H1 (cell line): ENCODE data around the gene TTLL9. TPM values are rescaled to one million over a fixed set of nuclear protein-coding genes. Genes with fewer than 3 reads are reported as not detected.

Source experiments
- BACH1 ChIP-seq: IDR thresholded peaks from 2 replicates; pipeline ENCODE4 v1.6.1; 2012; ENCODE audit warnings: low read length, improper control_type of control experiment
- CBX5 ChIP-seq: fragments of 300-800, 300-1000 bp; sonication (generic); IDR thresholded peaks from 2 replicates; pipeline ENCODE4 v1.7.1; 2016; ENCODE audit warnings: antibody characterized with exemption, low read length, low read depth
- CHD2 ChIP-seq: IDR thresholded peaks from 2 replicates; pipeline ENCODE4 v1.6.1; 2012; ENCODE audit warnings: low read length, improper control_type of control experiment
- CTBP2 ChIP-seq: IDR thresholded peaks from 2 replicates; pipeline ENCODE4 v1.7.0; 2011; ENCODE audit warnings: borderline replicate concordance, mild to moderate bottlenecking, moderate library complexity, mixed read lengths, low read length; ENCODE audit not compliant: insufficient read depth, insufficient read length
- FOSL1 ChIP-seq: IDR thresholded peaks from 2 replicates; pipeline ENCODE4 v1.6.1; 2011; ENCODE audit warnings: mild to moderate bottlenecking, low read depth, low read length, moderate library complexity; ENCODE audit not compliant: insufficient read depth
- GABPA ChIP-seq: IDR thresholded peaks from 2 replicates; pipeline ENCODE4 v1.6.1; 2011; ENCODE audit warnings: mild to moderate bottlenecking, low read length, moderate library complexity, borderline replicate concordance; ENCODE audit not compliant: insufficient read depth
- KDM5A ChIP-seq: fragments of 200-600 bp; IDR thresholded peaks from 2 replicates; pipeline ENCODE4 v1.7.1; 2012; ENCODE audit warnings: mild to moderate bottlenecking, low read length, inconsistent platforms, mixed read lengths
- NANOG ChIP-seq: IDR thresholded peaks from 2 replicates; pipeline ENCODE4 v1.6.1; 2011; ENCODE audit warnings: low read length, low read depth, mild to moderate bottlenecking, inconsistent platforms; ENCODE audit not compliant: insufficient read depth, poor library complexity, severe bottlenecking
- POU5F1 ChIP-seq: IDR thresholded peaks from 2 replicates; pipeline ENCODE4 v1.6.1; 2011; ENCODE audit warnings: low read depth, mild to moderate bottlenecking, low read length, moderate library complexity
- RAD21 ChIP-seq, 2 experiments: IDR thresholded peaks in 1 of 2; conservative IDR thresholded peaks in 1 of 2; 2 replicates each; pipeline ENCODE4 v1.6.1; 2011; ENCODE audit warnings: low read depth in 2 of 2, low read length in 2 of 2, improper control_type of control experiment in 1 of 2, inconsistent platforms in 1 of 2, mild to moderate bottlenecking in 1 of 2, moderate library complexity in 1 of 2
- RFX5 ChIP-seq: IDR thresholded peaks from 2 replicates; pipeline ENCODE4 v1.6.1; 2011; ENCODE audit warnings: low read depth, low read length, improper control_type of control experiment, borderline replicate concordance
- SAP30 ChIP-seq: fragments of 300-600 bp; sonication (generic); IDR thresholded peaks from 2 replicates; pipeline ENCODE4 v1.7.1; 2012; ENCODE audit warnings: low read length, moderate library complexity, mild to moderate bottlenecking, inconsistent platforms; ENCODE audit not compliant: insufficient read depth, insufficient replicate concordance
- SIN3A ChIP-seq, 2 experiments: IDR thresholded peaks in 1 of 2; conservative IDR thresholded peaks in 1 of 2; 2 replicates each; pipeline ENCODE4 v1.6.1; 2011 to 2012; ENCODE audit warnings: low read length in 2 of 2, improper control_type of control experiment in 1 of 2, low read depth in 1 of 2, mild to moderate bottlenecking in 1 of 2
- SP4 ChIP-seq: IDR thresholded peaks from 2 replicates; pipeline ENCODE4 v1.6.1; 2012; ENCODE audit warnings: low read length, inconsistent platforms
- TAF1 ChIP-seq: IDR thresholded peaks from 2 replicates; pipeline ENCODE4 v1.6.1; 2011; ENCODE audit warnings: mild to moderate bottlenecking, low read depth, low read length
- TAF7 ChIP-seq: optimal IDR thresholded peaks from 2 replicates; pipeline ENCODE3; 2011; ENCODE audit warnings: low read depth, mild to moderate bottlenecking, inconsistent platforms, low read length, moderate library complexity, borderline replicate concordance
- TCF12 ChIP-seq: IDR thresholded peaks from 2 replicates; pipeline ENCODE4 v1.6.1; 2011; ENCODE audit warnings: low read depth, mild to moderate bottlenecking, low read length
- TEAD4 ChIP-seq: IDR thresholded peaks from 2 replicates; pipeline ENCODE4 v1.6.1; 2012; ENCODE audit warnings: low read depth, low read length, inconsistent platforms, mixed read lengths
- polyA plus RNA-seq, 7 experiments: library from polyadenylated mRNA; depleted of rRNA in 3 of 7; stranded (reverse) in 5 of 7; unstranded in 2 of 7; fragments of >200 nt in 5 of 7; fragments of 200-250 nt in 2 of 7; gene quantifications; 1 replicate in 5 of 7; 2 replicates in 1 of 7; 4 replicates in 1 of 7; pipeline versions ENCODE4 v1.2.1 to v1.2.3, GENCODE V29; 2011 to 2013; ENCODE audit warnings: missing spikeins in 2 of 7, mixed read lengths in 2 of 7
- total RNA-seq: library from RNA; stranded (reverse); fragmentation: NEBNext Ultra II Directional; extraction: Animal tissue kit (Norgen Biotek cat#: 25700); gene quantifications from 2 replicates; pipeline ENCODE4 v1.2.1, GENCODE V29; 2021
- TF ChIP-seq, protein P1 (sequence below): IDR thresholded peaks from 2 replicates; pipeline ENCODE4 v1.6.1; 2011; ENCODE audit warnings: low read length, improper control_type of control experiment

The TTLL9 gene
- total and polyA plus RNA-seq, 2 of the 8 experiments (the other 6 are each of a cell fraction or from before 2014, with no cell fraction given) = 0.06 TPM; not detected in 1

DNA sequence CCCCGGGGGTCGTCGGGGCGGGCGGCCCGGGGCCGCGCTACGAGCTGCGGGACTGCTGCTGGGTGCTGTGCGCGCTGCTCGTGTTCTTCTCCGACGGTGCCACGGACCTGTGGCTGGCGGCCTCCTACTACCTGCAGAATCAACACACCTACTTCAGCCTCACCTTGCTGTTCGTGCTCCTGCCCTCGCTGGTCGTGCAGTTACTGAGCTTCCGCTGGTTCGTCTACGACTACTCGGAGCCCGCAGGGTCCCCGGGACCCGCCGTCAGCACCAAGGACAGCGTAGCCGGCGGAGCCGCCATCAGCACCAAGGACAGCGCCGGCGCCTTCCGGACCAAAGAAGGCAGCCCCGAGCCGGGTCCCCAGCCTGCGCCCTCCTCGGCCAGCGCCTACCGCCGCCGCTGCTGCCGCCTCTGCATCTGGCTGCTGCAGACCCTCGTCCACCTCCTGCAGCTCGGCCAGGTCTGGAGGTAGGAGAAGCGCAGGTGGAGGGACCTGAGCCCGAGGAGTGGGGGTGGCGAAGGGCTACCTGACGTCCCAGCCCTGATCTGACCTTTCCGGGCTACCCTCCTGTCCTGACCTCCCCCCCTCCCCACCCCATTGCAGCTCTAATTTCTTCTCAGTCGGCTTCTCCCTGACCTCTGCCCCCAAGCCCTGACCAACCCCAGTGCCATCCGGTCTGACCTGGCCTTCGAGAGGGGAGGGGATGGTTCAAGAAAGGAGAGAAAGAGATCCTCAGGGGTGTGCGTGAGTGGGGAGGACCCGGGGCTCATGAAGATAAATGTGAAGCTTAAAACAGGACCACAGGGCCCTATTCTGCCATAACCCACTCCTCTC, 98.1 kb downstream of the TTLL9 start (continued):
- TF ChIP-seq RAD21 (IDR thresholded peaks at IDR 0.05 in 1 of 2, conservative IDR thresholded peaks at IDR 0.05 in 1 of 2; ENCODE audit: low read depth in 2 of 2, low read length in 2 of 2) = peak; percentile 29 to 48; a peak in 3 of 4 replicates
- TF ChIP-seq BACH1 = no peak
- no peak for TF ChIP-seq SP4
- TF ChIP-seq CBX5 = no peak
- peak; percentile 100 for TF ChIP-seq SIN3A (conservative IDR thresholded peaks at IDR 0.05 in 1 of 2, IDR thresholded peaks at IDR 0.05 in 1 of 2; ENCODE audit: low read depth in 1 of 2, low read length in 2 of 2)
- TF ChIP-seq TCF12 = peak; percentile 63; the same call in 1 of the 2 replicates
- peak; percentile 32; the same call in 1 of the 2 replicates for TF ChIP-seq CHD2
- TF ChIP-seq SAP30 = peak; percentile 99
- TF ChIP-seq TEAD4 = no peak
- TF ChIP-seq GABPA = peak; percentile 84; the same call in 1 of the 2 replicates
- TF ChIP-seq KDM5A = no peak
- TF ChIP-seq NANOG = no peak
- no peak; the same call in 1 of the 2 replicates for TF ChIP-seq FOSL1
- peak; percentile 58 for TF ChIP-seq TAF1
- TF ChIP-seq CTBP2 = no peak
- no peak; the same call in 1 of the 2 replicates for TF ChIP-seq RFX5
- TF ChIP-seq TAF7 = peak; percentile 98
- TF ChIP-seq, protein P1, sequence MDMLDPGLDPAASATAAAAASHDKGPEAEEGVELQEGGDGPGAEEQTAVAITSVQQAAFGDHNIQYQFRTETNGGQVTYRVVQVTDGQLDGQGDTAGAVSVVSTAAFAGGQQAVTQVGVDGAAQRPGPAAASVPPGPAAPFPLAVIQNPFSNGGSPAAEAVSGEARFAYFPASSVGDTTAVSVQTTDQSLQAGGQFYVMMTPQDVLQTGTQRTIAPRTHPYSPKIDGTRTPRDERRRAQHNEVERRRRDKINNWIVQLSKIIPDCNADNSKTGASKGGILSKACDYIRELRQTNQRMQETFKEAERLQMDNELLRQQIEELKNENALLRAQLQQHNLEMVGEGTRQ = no peak
- TF ChIP-seq POU5F1 = no peak
